SK-N-SH (cell line): Measurements from ENCODE around the gene TUBB1.

Experiments used
- CHD2 ChIP-seq: fragments of 150-350 bp; IDR thresholded peaks from 2 replicates; pipeline ENCODE4 v1.6.1; 2018; ENCODE audit warnings: low read length; ENCODE audit not compliant: partially characterized antibody
- EZH2phosphoT487 ChIP-seq: fragments of 200-600 bp; sonication (generic); IDR thresholded peaks from 2 replicates; pipeline ENCODE4 v1.6.1; 2017; ENCODE audit warnings: low read depth, mixed run types, mild to moderate bottlenecking, antibody characterized with exemption, moderate library complexity, borderline replicate concordance
- FOSL2 ChIP-seq: IDR thresholded peaks from 2 replicates; pipeline ENCODE4 v1.4.0; 2012; ENCODE audit warnings: low read depth, mild to moderate bottlenecking, moderate library complexity, borderline replicate concordance
- FOXM1 ChIP-seq: IDR thresholded peaks from 2 replicates; pipeline ENCODE4 v1.4.0; 2012; ENCODE audit warnings: low read depth, mild to moderate bottlenecking
- JUND ChIP-seq: IDR thresholded peaks from 2 replicates; pipeline ENCODE4 v1.4.0; 2012
- MEF2A ChIP-seq: IDR thresholded peaks from 2 replicates; pipeline ENCODE4 v1.4.0; 2012; ENCODE audit warnings: low read depth, borderline replicate concordance
- MXI1 ChIP-seq: IDR thresholded peaks from 2 replicates; pipeline ENCODE4 v1.6.1; 2012; ENCODE audit warnings: mild to moderate bottlenecking, low read depth, low read length, improper control_type of control experiment
- RAD21 ChIP-seq: IDR thresholded peaks from 2 replicates; pipeline ENCODE4 v1.6.1; 2012; ENCODE audit warnings: mild to moderate bottlenecking, low read length
- REST ChIP-seq: IDR thresholded peaks from 2 replicates; pipeline ENCODE4 v1.6.1; 2012; ENCODE audit warnings: mild to moderate bottlenecking, low read depth, low read length, moderate library complexity
- RXRA ChIP-seq: IDR thresholded peaks from 2 replicates; pipeline ENCODE4 v1.4.0; 2012; ENCODE audit warnings: low read depth, mild to moderate bottlenecking, borderline replicate concordance
- SMC3 ChIP-seq: IDR thresholded peaks from 2 replicates; pipeline ENCODE4 v1.6.1; 2012; ENCODE audit warnings: low read depth, low read length, improper control_type of control experiment
- TF ChIP-seq, protein P1 (sequence below): fragments of 200-600 bp; sonication (generic); IDR thresholded peaks from 2 replicates; pipeline ENCODE4 v1.6.1; 2017; ENCODE audit warnings: antibody characterized with exemption, mild to moderate bottlenecking, moderate library complexity

DNA sequence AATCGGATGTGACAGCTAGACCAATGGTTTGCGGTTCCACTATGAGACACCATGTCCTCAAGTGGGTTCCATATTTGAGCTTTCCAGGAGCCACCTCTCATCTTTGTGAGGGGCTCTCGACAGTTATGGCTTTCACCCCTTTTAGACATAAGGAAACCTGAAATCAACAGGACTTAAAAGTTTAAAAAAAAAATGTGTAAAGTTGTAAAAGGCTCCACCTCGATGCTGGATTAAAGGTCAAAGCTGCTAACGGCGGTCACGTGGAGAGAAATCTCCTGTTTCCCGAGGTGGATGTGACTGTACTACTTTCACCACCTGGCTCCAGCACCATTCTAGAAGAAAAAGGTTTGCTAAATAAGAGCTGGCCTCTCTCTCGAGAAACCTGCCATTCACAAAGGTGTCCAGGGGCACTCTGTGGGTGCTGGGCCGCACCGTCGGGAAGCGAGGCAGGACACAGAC, 12.4 kb downstream of the TUBB1 start:
- TF ChIP-seq RXRA = no peak
- TF ChIP-seq REST = no peak
- TF ChIP-seq MEF2A = no peak
- TF ChIP-seq, protein P1, sequence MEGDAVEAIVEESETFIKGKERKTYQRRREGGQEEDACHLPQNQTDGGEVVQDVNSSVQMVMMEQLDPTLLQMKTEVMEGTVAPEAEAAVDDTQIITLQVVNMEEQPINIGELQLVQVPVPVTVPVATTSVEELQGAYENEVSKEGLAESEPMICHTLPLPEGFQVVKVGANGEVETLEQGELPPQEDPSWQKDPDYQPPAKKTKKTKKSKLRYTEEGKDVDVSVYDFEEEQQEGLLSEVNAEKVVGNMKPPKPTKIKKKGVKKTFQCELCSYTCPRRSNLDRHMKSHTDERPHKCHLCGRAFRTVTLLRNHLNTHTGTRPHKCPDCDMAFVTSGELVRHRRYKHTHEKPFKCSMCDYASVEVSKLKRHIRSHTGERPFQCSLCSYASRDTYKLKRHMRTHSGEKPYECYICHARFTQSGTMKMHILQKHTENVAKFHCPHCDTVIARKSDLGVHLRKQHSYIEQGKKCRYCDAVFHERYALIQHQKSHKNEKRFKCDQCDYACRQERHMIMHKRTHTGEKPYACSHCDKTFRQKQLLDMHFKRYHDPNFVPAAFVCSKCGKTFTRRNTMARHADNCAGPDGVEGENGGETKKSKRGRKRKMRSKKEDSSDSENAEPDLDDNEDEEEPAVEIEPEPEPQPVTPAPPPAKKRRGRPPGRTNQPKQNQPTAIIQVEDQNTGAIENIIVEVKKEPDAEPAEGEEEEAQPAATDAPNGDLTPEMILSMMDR = no peak
- no peak for TF ChIP-seq JUND
- TF ChIP-seq RAD21 = no peak
- no peak for TF ChIP-seq CHD2
- TF ChIP-seq EZH2phosphoT487 = no peak
- no peak for TF ChIP-seq FOSL2
- no peak; the same call in 1 of the 2 replicates for TF ChIP-seq MXI1
- TF ChIP-seq SMC3 = no peak
- TF ChIP-seq FOXM1 = no peak
